RWPE2 (cell line): ENCODE results near the gene PKLR.

ENCODE experiments used
- ATAC-seq: fragments of 200-7000 bp; cut with Tn5 transposase; 3 replicates; pipeline ENCODE4 v1.9.1; 2021; ENCODE audit warnings: low read depth
- DNase-seq: peaks from one replicate; pipeline ENCODE4 v3.0.0-alpha.2; 2020; ENCODE audit warnings: low spot score
- H3K27ac ChIP-seq: fragments of 450-650 bp; 2 replicates; pipeline ENCODE4 v1.5.1; 2017; ENCODE audit warnings: mild to moderate bottlenecking; ENCODE audit not compliant: poor library complexity, severe bottlenecking
- H3K27me3 ChIP-seq: fragments of 250-450 bp; sonication (Bioruptor Pico); 2 replicates; pipeline ENCODE4 v1.5.1; 2021; ENCODE audit warnings: mild to moderate bottlenecking, moderate library complexity; ENCODE audit not compliant: insufficient read depth, poor library complexity, severe bottlenecking
- H3K36me3 ChIP-seq: fragments of 250-450 bp; sonication (Bioruptor Pico); 2 replicates; pipeline ENCODE4 v1.5.1; 2020; ENCODE audit warnings: low read depth, mild to moderate bottlenecking, moderate library complexity
- H3K4me1 ChIP-seq: fragments of 250-450 bp; sonication (Bioruptor Pico); 2 replicates; pipeline ENCODE4 v1.5.1; 2021; ENCODE audit warnings: mild to moderate bottlenecking, moderate library complexity; ENCODE audit not compliant: insufficient read depth, poor library complexity, severe bottlenecking
- H3K4me3 ChIP-seq: fragments of 250-450 bp; sonication (Bioruptor Pico); 2 replicates; pipeline ENCODE4 v1.5.1; 2021; ENCODE audit warnings: mild to moderate bottlenecking, moderate library complexity; ENCODE audit not compliant: severe bottlenecking
- H3K9me3 ChIP-seq: fragments of 250-450 bp; sonication (Bioruptor Pico); 2 replicates; pipeline ENCODE4 v1.5.1; 2021; ENCODE audit warnings: mild to moderate bottlenecking, moderate library complexity; ENCODE audit not compliant: severe bottlenecking
- TF ChIP-seq, protein P1 (sequence below): fragments of 450-650 bp; IDR thresholded peaks from one replicate; pipeline ENCODE4 v1.5.1; 2017; ENCODE audit warnings: mild to moderate bottlenecking, moderate library complexity; ENCODE audit not compliant: poor library complexity, severe bottlenecking

Gene PKLR

DNA sequence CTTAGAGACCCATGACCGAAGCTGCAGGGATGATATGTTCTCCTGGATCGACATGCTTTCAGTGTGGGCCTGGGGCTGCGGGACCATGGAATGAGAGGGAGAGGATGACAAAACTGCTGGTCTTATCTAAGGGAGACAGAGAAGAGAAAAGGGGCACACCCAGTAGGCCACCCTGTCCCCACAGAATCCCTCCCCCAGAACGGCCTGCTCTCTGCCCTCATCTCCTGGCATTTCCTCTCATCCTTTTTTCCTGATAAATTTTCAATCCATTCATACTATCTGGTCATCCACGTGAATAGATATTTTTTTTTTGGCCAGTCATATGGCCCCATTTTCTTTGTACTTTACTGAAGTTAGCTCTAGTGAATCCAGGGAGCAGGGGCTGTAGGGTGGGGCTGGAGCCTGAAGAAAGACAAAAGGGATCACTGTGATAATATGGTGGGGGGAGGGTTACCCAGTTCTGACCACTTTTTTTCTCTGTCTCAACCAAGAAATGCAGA lies at the start of gene PKLR:
TSS of gene PKLR (minus strand) at position 97 of the 500 bp plus-strand sequence. CDS start at position 54, 43 bp downstream.
- H3K4me1 ChIP-seq, result no peaks in the 10 kb centered on the region

DNA sequence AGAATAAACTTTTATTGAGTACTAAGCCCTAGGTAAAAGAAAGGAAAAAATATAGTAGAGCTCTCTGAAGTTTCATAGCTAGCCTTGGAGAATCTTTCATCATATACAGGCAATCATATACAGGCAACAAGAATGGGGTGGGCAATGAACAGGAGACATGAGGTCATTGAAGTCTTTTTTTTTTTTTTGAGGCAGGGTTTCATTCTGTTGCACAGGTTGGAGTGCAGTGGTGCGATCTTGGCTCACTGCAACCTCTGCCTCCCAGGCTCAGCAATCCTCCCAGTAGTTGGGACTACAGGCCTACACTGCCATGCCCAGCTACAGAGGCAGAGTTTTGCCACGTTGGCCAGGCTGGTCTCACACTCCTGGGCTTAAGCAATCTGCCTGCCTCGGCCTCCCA lies 41.6 kb upstream of the PKLR start:
- peaks cover 85% of the 10 kb centered on the region for H3K36me3 ChIP-seq
- H3K27me3 ChIP-seq, result no peaks in the 10 kb centered on the region
- ATAC-seq, result no peak
- no peaks in the 10 kb centered on the region for H3K9me3 ChIP-seq
- H3K4me3 ChIP-seq, result no peak overlapping the region
- TF ChIP-seq, protein P1, sequence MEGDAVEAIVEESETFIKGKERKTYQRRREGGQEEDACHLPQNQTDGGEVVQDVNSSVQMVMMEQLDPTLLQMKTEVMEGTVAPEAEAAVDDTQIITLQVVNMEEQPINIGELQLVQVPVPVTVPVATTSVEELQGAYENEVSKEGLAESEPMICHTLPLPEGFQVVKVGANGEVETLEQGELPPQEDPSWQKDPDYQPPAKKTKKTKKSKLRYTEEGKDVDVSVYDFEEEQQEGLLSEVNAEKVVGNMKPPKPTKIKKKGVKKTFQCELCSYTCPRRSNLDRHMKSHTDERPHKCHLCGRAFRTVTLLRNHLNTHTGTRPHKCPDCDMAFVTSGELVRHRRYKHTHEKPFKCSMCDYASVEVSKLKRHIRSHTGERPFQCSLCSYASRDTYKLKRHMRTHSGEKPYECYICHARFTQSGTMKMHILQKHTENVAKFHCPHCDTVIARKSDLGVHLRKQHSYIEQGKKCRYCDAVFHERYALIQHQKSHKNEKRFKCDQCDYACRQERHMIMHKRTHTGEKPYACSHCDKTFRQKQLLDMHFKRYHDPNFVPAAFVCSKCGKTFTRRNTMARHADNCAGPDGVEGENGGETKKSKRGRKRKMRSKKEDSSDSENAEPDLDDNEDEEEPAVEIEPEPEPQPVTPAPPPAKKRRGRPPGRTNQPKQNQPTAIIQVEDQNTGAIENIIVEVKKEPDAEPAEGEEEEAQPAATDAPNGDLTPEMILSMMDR, result no peak
- H3K4me1 ChIP-seq, result no peaks in the 10 kb centered on the region
- H3K27ac ChIP-seq, result no peak overlapping the region
- no peak for DNase-seq

More for the DNA sequence above, at the start of gene PKLR:
- TF ChIP-seq, protein P1, result no peak
- no peaks in the 10 kb centered on the region for H3K9me3 ChIP-seq
- DNase-seq, result no peak
- no peak within 1 kb of the TSS for H3K4me3 ChIP-seq
- H3K36me3 ChIP-seq, result no peaks in the 10 kb centered on the region
- ATAC-seq, result no peak
- no peak within 1 kb of the TSS for H3K27ac ChIP-seq
- no peaks in the 10 kb centered on the region for H3K27me3 ChIP-seq

DNA sequence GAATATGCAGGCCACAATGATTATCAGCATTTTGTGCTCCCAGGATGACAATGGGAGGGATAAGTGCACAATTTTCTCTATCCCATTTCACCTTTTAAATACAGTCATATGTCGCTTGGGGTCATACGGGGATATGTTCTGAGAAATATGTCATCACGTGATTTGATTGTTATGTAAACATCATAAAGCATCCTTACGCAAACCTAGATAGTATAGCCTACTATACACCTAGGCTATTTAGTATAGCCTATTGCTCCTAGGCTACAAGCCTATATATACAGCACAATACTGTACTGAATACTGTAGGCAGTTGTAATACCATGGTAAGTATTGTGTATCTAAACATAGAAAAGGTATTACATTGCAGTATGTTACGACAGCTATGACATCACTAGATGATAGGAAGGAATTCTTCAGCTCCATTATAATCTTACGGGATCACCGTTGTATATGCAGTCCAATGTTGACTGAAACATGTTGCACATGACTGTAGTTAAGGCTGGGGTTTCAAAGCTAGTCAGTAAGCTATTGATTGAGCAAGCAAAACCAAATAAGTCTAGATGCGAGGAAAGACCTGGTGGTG lies 38.4 kb upstream of the PKLR start:
- Histone ChIP-seq H3K4me1 (no peaks in the 10 kb centered on the region), H3K9me3 (no peaks in the 10 kb centered on the region), H3K27ac (no peak overlapping the region), H3K36me3 (peaks cover 85% of the 10 kb centered on the region), H3K27me3 (no peaks in the 10 kb centered on the region), H3K4me3 (no peak overlapping the region)
- TF ChIP-seq, protein P1, result no peak
- ATAC-seq (no peak), DNase-seq (no peak)

DNA sequence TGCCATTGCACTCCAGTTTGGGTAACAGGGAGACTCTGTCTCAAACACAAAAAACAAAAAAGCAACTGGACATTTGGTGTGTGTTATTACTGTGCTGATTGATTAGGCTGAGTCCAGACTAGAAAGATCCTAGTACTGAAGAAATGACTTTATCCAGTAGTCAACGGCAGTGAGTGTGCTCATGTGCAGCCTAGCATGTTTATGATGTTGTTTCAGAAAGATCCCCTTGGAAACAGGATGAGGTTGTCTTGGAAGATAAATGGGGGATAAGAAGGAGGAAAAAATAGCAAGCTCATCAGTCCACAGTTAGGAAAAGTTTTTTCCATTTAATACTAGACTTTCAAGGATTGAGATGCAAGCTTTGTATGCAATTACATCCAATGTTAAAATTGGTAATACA lies 33.7 kb upstream of the PKLR start:
- ATAC-seq, result no peak

More for the DNA sequence above, 33.7 kb upstream of the PKLR start:
- DNase-seq, result no peak
- H3K27me3 ChIP-seq, result no peaks in the 10 kb centered on the region
- no peaks in the 10 kb centered on the region for H3K9me3 ChIP-seq
- no peaks in the 10 kb centered on the region for H3K4me1 ChIP-seq
- H3K4me3 ChIP-seq, result no peak overlapping the region
- TF ChIP-seq, protein P1, result no peak
- H3K27ac ChIP-seq, result no peak overlapping the region
- H3K36me3 ChIP-seq, result peaks cover 57% of the 10 kb centered on the region
